ENCODE data around the gene IKZF1. TPM values are rescaled to one million over a fixed set of nuclear protein-coding genes. Genes with fewer than 3 reads are reported as not detected.
A peak's percentile ranks its signal among the peaks of the same experiment; 100 is the strongest.

The IKZF1 gene
- total and polyA plus RNA-seq, 10 donors = 36.4 to 389 (median 231) TPM

GRCh38 chr7:50382455-50382854 is 77.9 kb downstream of the IKZF1 start:
- 87 to 90% (median 88%) methylated on average over 21 of the region's 21 CpGs for WGBS, 5 donors

GRCh38 chr7:50387351-50387750 is 82.8 kb downstream of the IKZF1 start:
- H3K27me3 ChIP-seq (replicated peaks in 1 of 7) = no peaks in the 10 kb centered on the region
- DNase-seq = no peak
- H3K4me1 ChIP-seq = peaks cover 0 to 82% (median 8%) of the 10 kb centered on the region in 6 donors
- H3K36me3 ChIP-seq = peaks cover 2 to 100% (median 77%) of the 10 kb centered on the region in 6 donors
- no peaks in the 10 kb centered on the region for H3K9me3 ChIP-seq
- no peak overlapping the region for H3K4me3 ChIP-seq
- peak overlapping the region in 1 of 8 donors; percentile 9 for H3K27ac ChIP-seq
- 81 to 87% (median 83%) methylated on average over 11 of the region's 11 CpGs for WGBS, 5 donors
- TF ChIP-seq POLR2AphosphoS5 (IDR thresholded peaks at IDR 0.05) (peak in 1 of 3 donors; percentile 65), POLR2A (IDR thresholded peaks at IDR 0.05) (no peak)
- TF ChIP-seq, protein P1, sequence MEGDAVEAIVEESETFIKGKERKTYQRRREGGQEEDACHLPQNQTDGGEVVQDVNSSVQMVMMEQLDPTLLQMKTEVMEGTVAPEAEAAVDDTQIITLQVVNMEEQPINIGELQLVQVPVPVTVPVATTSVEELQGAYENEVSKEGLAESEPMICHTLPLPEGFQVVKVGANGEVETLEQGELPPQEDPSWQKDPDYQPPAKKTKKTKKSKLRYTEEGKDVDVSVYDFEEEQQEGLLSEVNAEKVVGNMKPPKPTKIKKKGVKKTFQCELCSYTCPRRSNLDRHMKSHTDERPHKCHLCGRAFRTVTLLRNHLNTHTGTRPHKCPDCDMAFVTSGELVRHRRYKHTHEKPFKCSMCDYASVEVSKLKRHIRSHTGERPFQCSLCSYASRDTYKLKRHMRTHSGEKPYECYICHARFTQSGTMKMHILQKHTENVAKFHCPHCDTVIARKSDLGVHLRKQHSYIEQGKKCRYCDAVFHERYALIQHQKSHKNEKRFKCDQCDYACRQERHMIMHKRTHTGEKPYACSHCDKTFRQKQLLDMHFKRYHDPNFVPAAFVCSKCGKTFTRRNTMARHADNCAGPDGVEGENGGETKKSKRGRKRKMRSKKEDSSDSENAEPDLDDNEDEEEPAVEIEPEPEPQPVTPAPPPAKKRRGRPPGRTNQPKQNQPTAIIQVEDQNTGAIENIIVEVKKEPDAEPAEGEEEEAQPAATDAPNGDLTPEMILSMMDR (IDR thresholded peaks at IDR 0.05 in 8 of 11, conservative IDR thresholded peaks at IDR 0.05 in 3 of 11) = no peak
- intact Hi-C loops (cut with DNase I; ENCODE audit: low total_unique reads) = no loop called here

More at GRCh38 chr7:50382455-50382854, 77.9 kb downstream of the IKZF1 start:
- Histone ChIP-seq H3K4me1 (peaks cover 0 to 84% (median 24%) of the 10 kb centered on the region in 6 donors), H3K27me3 (replicated peaks in 1 of 7) (no peaks in the 10 kb centered on the region), H3K27ac (peak overlapping the region in 3 of 8 donors; percentile 3 to 71 (median 4)), H3K36me3 (peaks cover 2 to 99% (median 60%) of the 10 kb centered on the region in 6 donors), H3K4me3 (no peak overlapping the region), H3K9me3 (no peaks in the 10 kb centered on the region)
- no peak for DNase-seq
- intact Hi-C loops (cut with DNase I; ENCODE audit: low total_unique reads) = no loop called here
- TF ChIP-seq POLR2A (IDR thresholded peaks at IDR 0.05) (no peak), POLR2AphosphoS5 (IDR thresholded peaks at IDR 0.05) (peak in 2 of 3 donors; percentile 7 to 71)
- TF ChIP-seq, protein P1 (IDR thresholded peaks at IDR 0.05 in 8 of 11, conservative IDR thresholded peaks at IDR 0.05 in 3 of 11) = no peak

DNA sequence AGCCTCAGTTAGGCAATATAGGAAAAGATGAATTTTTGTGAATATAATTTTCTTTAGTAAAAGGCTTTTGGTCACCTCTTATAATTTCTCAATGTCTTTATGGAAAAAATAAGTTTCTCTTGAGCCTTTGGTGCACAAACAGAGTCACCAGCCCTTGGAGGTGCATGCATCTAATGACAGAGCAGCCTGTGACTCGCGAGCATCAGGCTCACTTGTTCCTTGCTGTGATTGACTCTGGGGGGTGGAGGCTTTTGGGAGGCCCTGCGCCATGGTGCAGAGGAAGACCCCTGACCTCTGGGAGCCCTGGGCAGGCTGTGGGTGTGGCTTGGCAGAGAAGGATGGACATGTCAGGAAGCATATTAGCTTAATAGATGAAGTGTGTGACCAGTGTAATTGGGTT is 85.4 kb downstream of the IKZF1 start:
- peaks cover 0 to 100% (median 64%) of the 10 kb centered on the region in 6 donors for H3K36me3 ChIP-seq
- intact Hi-C loops (cut with DNase I; ENCODE audit: low total_unique reads) = no loop called here
- 78 to 95% (median 82%) methylated on average over 3 of the region's 3 CpGs for WGBS, 5 donors
- no peak overlapping the region for H3K4me3 ChIP-seq
- peak overlapping the region in 2 of 8 donors; percentile 4 to 88 for H3K27ac ChIP-seq
- H3K27me3 ChIP-seq (replicated peaks in 1 of 7) = no peaks in the 10 kb centered on the region
- no peak for DNase-seq
- H3K9me3 ChIP-seq = no peaks in the 10 kb centered on the region
- peaks cover 13 to 82% (median 30%) of the 10 kb centered on the region in 6 donors for H3K4me1 ChIP-seq
- TF ChIP-seq POLR2A (IDR thresholded peaks at IDR 0.05) (no peak), POLR2AphosphoS5 (IDR thresholded peaks at IDR 0.05) (peak in 1 of 3 donors; percentile 12)

GRCh38 chr7:50391386-50391785 is 86.9 kb downstream of the IKZF1 start:
- H3K4me1 ChIP-seq = peaks cover 28 to 95% (median 45%) of the 10 kb centered on the region in 6 donors
- H3K4me3 ChIP-seq = no peak overlapping the region
- 75 to 84% (median 81%) methylated on average over 3 of the region's 3 CpGs for WGBS, 5 donors
- peaks cover 0 to 95% (median 58%) of the 10 kb centered on the region in 6 donors for H3K36me3 ChIP-seq
- no peaks in the 10 kb centered on the region for H3K27me3 ChIP-seq (replicated peaks in 1 of 7)
- TF ChIP-seq POLR2A (IDR thresholded peaks at IDR 0.05) (no peak), POLR2AphosphoS5 (IDR thresholded peaks at IDR 0.05) (no peak)
- TF ChIP-seq, protein P1 (IDR thresholded peaks at IDR 0.05 in 8 of 11, conservative IDR thresholded peaks at IDR 0.05 in 3 of 11) = no peak
- H3K9me3 ChIP-seq = no peaks in the 10 kb centered on the region
- peak overlapping the region in 4 of 8 donors; percentile 8 to 88 (median 76) for H3K27ac ChIP-seq
- DNase-seq = no peak
- intact Hi-C loops (cut with DNase I; ENCODE audit: low total_unique reads) = no loop called here
